ENCODE data around the gene GNAS-AS1.
"Not testable (repeated sequence)": the region's sequence is repeated elsewhere in the genome, so short reads cannot be mapped to it uniquely, and the experiment has no call there.

GNAS-AS1 gene

DNA sequence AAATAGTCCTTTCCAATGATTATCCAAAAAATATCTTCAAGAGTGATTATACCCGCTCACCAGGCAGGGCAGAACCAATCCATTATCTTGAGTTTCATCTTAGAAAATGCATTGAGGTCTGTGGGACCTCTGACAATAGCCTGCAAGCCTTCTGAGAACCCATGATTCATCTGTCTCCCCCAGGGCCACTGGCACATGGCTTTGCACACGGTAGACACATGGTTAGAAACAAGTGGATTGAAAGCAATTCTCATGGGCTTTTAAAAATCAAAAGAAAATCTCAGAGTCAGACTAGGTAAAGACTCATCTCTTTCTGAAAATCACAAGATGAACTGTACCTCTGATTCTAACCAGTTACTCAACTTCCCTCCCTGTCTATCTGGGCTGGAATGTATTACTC is 15.5 kb downstream of the GNAS-AS1 start:
- DNase-seq (ENCODE audit: low read depth) = no peak

DNA sequence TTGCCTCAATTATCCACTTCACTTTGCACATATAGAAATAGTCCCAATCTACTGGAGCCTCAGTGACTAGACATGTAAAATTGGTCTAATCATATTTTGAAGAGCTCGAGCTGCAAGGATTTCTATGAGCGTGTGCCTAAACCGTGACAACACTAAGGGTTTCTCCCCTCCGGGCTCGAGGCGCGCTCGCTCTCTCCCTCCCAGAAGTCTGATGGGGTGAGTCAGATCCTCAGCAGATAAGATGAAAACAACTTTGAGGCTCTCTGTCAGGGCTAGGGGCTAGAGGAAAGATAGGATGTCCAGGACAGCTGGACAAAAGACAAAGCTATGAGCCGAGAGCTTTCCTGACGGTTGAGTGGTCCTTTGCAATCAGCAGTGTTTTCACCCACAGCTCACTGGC is 16.8 kb downstream of the GNAS-AS1 start:
- DNase-seq (ENCODE audit: low read depth) = no peak

DNA sequence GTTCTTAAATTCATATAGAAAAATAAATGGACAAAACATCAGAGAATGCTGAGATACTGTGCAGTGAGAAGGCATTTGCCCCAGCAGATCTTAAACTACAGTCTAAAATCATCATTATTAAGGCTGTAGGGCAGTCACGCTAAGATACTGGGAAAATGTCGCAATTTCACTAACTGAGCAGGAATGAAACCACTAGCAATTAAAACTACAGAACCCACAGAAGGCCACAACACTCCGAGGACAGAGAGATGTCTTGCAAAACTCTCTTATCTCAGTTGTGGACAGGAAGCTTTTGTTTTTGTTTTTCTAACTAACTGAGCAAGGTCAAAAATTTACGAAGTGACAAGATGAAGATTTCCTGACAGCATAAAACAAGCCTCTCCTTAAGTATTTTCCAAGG is 18.2 kb downstream of the GNAS-AS1 start:
- no peak for DNase-seq (ENCODE audit: low read depth)

- no peak for DNase-seq (ENCODE audit: low read depth)
Measured at GRCh38 chr20:58829531-58829941, 21.2 kb downstream of the GNAS-AS1 start.

DNA sequence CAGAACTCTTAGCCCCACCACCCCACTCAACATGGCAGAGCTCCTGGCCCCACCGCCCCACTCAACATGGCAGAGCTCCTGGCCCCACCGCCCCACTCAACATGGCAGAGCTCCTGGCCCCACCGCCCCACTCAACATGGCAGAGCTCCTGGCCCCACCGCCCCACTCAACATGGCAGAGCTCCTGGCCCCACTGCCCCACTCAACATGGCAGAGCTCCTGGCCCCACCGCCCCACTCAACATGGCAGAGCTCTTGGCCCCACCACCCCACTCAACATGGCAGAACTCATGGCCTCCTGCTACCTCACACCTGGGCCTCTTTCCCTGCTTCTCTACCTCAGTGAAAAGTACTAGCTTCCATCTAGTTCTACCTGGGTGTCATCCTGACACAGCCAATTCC is 21.9 kb downstream of the GNAS-AS1 start:
- DNase-seq (ENCODE audit: low read depth) = not testable (repeated sequence)

DNA sequence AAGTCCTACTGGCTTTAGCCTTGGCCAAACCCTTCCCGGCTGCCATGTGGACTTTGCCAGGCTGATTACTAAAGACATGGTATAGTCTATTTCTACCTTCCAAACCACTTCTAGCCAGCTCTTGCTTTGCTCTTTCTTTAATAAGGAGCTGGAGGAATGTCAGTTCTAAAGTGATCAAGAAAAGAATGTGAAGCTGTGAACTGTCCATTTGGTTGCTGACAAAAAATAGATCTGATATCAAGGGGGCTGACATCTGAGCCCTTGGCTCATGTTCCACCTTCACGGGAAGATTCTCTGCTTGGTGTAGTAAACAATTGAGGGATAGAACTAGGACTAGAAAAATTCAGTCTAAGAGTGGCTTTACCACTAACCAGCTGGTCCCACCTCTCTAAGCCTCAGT is 22.6 kb downstream of the GNAS-AS1 start:
- no peak for DNase-seq (ENCODE audit: low read depth)

GRCh38 chr20:58826271-58826670 is 24.4 kb downstream of the GNAS-AS1 start:
- DNase-seq (ENCODE audit: low read depth) = no peak

GRCh38 chr20:58825450-58825849 is 25.3 kb downstream of the GNAS-AS1 start:
- DNase-seq (ENCODE audit: low read depth) = no peak

DNA sequence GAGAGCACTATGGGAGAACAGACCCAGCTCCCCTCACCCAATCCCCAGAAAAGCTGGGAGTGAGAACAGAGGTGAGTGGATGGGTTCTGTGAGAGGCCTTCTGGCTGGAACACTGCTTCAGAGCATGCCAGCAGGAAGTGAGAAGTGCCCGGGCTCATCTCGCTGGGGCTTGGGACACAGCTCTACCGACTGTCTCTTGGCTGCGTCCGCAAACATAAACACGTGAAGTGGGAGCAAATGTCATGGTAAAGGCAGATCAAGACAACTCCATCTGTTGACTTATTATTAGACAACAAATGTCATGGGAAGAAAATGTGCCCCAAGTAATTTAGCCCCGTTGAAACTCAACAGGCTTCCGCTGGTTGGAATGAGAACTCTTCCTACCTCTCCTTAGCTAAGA is 25.9 kb downstream of the GNAS-AS1 start:
- no peak for DNase-seq (ENCODE audit: low read depth)

DNA sequence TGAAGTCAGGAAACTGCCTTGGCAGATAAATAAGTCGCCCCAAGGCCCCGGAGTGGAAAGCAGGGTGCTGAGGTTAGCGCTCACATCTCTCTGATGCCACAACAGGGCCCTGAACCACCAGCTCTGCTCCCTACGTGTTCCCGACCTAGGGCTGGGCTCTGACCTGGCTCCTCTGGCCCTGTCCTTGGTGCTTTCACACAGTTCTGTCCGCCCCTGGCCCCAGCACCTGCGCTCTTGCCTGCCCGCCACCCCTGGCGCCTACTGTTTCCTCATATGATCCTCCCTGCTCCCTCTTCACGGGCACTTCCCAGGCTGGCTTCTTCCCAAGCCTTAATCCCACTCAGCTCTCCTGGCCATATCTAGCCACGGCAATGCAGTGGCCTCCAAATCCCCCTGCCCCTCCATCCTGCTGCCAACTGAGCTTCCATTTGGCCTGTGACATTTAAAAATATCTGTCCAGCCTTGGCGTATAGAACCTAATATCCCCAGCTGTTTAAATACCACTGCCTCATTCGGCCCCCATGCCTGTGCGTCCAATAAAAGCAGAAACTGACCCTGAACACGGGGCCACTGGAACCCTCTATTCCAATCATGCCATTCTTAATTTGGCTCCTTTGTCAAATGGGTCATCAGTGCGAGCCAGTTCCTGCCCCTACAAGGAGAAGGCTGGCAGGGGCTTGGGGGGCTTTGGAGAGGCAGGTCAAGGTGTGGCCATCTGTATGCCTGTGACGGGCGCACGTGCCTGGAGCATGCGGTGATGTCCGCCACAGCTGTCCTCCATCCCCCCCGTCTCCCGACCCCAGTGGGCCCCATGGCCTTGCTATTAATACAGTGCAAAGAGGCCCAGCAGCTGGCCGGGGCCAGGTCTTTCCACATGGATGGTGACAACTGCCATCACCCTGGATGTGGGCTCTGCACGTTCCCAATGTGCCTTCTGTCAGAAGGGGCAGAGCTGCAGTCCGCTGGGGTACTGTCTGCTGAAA is 27.7 kb downstream of the GNAS-AS1 start:
- DNase-seq (ENCODE audit: low read depth) = no peak

GRCh38 chr20:58822149-58822548 is 28.6 kb downstream of the GNAS-AS1 start:
- no peak for DNase-seq (ENCODE audit: low read depth)

DNA sequence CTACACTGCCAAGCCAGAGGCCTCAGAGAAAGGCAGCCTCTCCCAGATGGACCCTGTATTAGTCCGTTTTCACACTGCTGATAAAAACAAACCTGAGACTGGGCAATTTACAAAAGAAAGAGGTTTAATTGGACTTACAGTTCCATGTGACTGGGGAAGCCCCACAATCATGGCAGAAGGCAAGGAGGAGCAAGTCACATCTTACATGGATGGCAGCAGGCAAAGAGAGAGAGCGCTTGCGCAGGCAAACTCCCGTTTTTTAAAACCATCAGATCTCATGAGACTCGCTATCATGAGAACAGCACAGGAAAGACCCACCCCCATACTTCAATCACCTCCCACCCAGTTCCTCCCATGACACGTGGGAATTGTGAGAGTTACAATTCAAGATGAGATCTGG is 30.2 kb downstream of the GNAS-AS1 start:
- not testable (repeated sequence) for DNase-seq (ENCODE audit: low read depth)

GRCh38 chr20:58819921-58820320 is 30.8 kb downstream of the GNAS-AS1 start:
- DNase-seq (ENCODE audit: low read depth) = no peak

DNA sequence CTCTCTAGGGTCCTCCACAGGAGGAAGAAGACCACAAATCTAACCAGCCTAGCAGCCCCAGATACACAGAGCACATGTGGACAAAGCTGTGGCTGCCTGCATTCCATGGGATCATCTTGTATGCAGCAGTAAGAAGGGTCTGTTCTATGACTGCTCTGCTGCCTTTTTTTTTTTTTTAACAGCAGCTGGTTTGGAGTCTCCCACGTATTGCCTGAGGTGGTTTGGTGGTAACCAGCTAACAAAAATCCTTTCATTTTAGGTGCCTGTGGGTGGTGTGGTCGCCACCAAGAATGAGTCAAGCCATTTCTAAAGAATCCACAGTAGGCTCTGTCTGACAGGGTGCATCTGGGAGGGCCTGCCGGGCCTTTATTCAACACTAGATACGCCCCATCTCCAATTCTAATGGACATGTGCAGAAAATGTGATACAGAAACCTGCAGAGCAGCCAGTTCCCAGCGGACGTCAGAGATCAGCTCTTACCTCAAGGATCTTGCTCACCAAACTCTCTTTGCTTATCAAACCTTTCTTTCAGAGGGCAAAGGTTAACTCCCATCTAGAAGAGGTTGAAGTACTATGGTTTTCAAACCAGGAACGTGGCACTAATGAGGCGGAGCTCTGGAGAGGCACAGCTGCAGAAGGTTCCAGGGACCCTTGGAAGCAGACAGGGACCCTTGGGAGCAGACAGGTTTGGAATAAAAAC is 32.0 kb downstream of the GNAS-AS1 start:
- DNase-seq (ENCODE audit: low read depth) = no peak

GRCh38 chr20:58817748-58818147 is 33.0 kb downstream of the GNAS-AS1 start:
- DNase-seq (ENCODE audit: low read depth) = no peak

DNA sequence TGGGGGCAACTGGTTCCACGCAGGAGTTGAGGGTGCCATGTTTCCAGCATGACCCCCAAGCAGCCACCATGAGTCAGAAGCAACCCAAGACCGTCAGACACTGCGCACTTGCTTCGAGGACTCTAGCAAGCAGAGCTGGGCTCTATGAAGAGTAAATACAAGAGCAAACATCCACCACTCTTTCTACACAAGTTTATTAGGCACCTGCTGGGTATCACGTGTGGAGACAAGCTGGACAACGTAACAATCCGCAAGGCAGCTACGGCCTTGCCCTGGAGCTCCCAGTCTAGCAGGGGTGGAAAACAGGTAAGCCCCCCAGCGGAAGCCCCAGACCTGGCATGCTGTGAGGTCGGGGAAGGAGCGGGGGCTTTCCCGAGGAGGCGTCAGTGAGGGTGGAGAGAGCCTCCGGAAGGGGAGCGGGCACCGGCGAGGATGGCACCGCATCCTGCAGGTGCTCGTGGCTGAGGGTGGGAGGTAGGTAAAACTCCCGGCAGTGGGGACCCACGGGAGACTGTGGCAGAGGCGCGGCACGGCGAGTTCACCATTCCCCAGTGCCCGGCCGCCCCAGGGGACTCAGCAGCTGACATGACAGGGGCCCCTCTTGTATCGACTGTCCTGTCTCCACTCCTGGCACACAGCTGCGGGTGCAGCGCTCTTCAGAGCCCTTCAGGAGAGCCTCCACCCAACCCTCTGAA is 33.6 kb downstream of the GNAS-AS1 start:
- DNase-seq (ENCODE audit: low read depth) = no peak

GRCh38 chr20:58816051-58816450 is 34.7 kb downstream of the GNAS-AS1 start:
- no peak for DNase-seq (ENCODE audit: low read depth)

- DNase-seq (ENCODE audit: low read depth) = no peak
Measured at GRCh38 chr20:58815448-58815847, 35.3 kb downstream of the GNAS-AS1 start.

GRCh38 chr20:58813369-58813768 is 37.3 kb downstream of the GNAS-AS1 start:
- no peak for DNase-seq (ENCODE audit: low read depth)

DNA sequence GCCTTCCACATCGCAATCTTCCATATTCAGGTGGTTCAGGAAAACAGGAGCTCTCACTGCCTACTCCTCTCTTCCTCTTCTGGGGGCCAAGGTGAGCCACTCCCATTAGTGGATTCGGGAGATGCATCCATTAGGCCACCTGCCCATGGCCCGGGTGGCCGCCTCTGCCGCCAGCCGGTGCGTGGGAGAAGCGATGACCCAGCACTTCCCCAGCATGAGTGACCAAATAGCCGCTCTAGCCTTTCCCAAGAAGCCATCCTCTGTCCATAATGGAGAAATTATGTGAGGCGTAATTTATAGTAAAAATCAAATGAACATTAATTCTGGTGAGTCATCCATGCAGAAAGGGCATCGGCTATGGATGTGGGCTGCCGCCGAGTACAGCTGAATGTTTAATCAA is 39.4 kb downstream of the GNAS-AS1 start:
- DNase-seq (ENCODE audit: low read depth) = no peak

DNA sequence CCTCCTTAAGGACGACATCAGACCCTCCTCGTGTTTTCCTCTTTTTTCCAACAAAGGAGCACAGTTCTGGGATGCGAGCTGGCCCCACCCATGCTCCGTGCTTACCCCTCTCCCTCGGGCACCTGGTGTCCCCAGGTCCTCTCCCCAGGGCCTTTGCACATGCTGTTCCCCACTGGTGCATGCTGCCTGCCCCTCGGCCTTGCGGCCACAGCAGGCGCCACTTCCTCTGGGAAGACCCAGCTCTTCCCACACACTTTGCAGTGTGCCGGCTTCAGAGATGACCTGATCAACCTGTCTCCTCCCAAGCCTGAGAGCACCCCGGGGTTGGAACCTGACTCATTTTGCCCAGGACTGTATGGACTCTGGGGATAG is 39.8 kb downstream of the GNAS-AS1 start:
- no peak for DNase-seq (ENCODE audit: low read depth)

DNA sequence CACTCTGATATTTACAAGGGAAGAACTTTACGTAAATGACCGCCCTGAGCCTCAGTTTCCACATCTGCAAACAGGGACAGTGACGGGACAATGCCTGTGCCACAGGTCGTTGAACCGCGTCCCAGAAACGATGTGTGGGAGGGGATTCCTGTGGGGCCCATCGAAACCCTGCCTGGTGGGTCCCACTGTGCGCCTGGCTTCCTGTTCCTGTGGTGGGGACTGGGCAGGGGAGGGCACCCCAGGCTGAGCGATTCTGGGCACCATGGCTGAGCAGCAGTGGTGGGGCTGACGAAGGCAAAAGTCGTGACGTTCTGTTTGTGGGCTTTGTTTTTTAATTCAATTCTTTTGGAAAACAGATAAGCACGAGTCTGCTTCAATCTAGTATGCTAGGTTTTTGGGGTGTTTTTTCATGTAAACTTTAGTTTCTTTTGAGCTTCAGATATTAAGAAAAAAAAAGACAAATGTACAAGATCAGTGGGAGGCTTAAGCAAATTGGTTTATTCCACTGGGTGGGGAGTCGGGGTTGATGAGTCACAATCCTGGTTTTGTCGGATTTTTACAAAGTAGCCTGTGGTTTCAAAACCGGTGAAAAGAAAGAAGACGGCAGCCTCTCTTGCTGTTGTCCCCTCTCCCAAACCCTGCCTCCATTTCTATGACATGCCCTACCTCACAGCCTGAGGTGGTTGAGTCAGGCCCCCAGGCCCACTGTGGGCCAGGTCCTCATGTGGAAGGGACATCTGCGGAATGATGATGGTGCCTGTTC is 40.4 kb downstream of the GNAS-AS1 start:
- no peak for DNase-seq (ENCODE audit: low read depth)
